Measurements from ENCODE around the gene KRTAP10-6. TPM values are rescaled to one million over a fixed set of nuclear protein-coding genes. Genes with fewer than 3 reads are reported as not detected.
"Not testable (repeated sequence)": the region's sequence is repeated elsewhere in the genome, so short reads cannot be mapped to it uniquely, and the experiment has no call there.

KRTAP10-6 gene
- total RNA-seq, 1 experiment from 2014 or later: not detected

DNA sequence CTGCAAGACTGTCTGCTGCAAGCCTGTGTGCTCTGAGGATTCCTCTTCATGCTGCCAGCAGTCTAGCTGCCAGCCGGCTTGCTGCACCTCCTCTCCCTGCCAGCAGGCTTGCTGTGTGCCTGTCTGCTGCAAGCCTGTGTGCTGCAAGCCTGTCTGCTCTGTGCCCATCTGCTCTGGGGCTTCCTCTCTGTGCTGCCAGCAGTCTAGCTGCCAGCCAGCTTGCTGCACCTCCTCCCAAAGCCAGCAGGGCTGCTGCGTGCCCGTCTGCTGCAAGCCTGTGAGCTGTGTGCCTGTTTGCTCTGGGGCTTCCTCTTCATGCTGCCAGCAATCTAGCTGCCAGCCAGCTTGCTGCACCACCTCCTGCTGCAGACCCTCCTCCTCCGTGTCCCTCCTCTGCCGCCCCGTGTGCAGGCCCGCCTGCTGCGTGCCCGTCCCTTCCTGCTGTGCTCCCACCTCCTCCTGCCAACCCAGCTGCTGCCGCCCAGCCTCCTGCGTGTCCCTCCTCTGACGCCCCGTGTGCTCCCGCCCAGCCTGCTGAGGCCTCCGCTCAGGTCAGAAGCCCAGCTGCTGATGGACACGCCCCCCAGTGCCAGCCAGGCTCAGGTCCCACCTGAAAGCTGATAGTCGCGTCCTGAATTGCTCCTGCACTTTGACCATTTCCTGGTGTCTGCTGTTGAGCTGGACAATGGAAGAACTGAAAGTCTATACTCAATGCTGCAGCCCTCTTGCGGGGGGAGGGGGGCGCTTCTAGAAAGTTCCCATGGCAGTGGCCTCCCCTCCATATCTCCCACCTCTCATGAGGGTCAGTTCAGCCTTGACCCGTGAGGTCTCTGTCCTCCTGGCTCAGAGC lies 17.6 kb downstream of the KRTAP10-6 start:
- ChIA-PET RAD21 (ENCODE audit: low non-redundant PET in 1 of 2, low total read pairs in 2 of 2, uncharacterized antibody in 2 of 2, unreplicated experiment in 2 of 2) (no interaction called here), POLR2A (no interaction called here), CTCF (no interaction called here)
- H3K27ac ChIP-seq (ENCODE audit: low read depth, low read length): no peak overlapping the region
- H3K4me3 ChIP-seq (replicated peaks in 1 of 2; ENCODE audit: low read depth in 1 of 2, low read length in 2 of 2): no peak overlapping the region
- H4K20me1 ChIP-seq (ENCODE audit: insufficient read depth): no peaks in the 10 kb centered on the region
- no peaks in the 10 kb centered on the region for H3K36me3 ChIP-seq (ENCODE audit: control insufficient read depth in 1 of 2, insufficient read depth in 2 of 2, low read length in 2 of 2)
- H3K9me2 ChIP-seq (ENCODE audit: insufficient read depth): no peaks in the 10 kb centered on the region
- no TSS peak for BruUV-seq (replicated peaks)
- peaks cover 0 to 3% of the 10 kb centered on the region in 2 experiments; a peak in 1 of 4 replicates for H3K4me1 ChIP-seq (ENCODE audit: control insufficient read depth in 1 of 2, insufficient read depth in 2 of 2, low read length in 2 of 2)
- no peaks in the 10 kb centered on the region for H3K79me2 ChIP-seq (ENCODE audit: insufficient read depth, low read length)
- intact Hi-C loops (cut with micrococcal nuclease): no loop called here
- no peak overlapping the region for H3K9ac ChIP-seq (ENCODE audit: low read length)
- H3K4me2 ChIP-seq (ENCODE audit: low read length): peak overlapping the region; percentile 23
- DNase-seq (ENCODE audit: low read depth, low spot score): no peak
- peaks cover 0 to 4% of the 10 kb centered on the region in 2 experiments; a peak in 2 of 4 replicates for H3K9me3 ChIP-seq (ENCODE audit: control insufficient read depth in 1 of 2, insufficient read depth in 1 of 2, low read depth in 1 of 2, low read length in 2 of 2)
- no peak overlapping the region for H2AFZ ChIP-seq (ENCODE audit: low read depth, low read length, poor library complexity, severe bottlenecking)
- ATAC-seq: peak; percentile 73
- H3K27me3 ChIP-seq (ENCODE audit: insufficient read depth, low read length): peaks cover 6% of the 10 kb centered on the region; the same call in 1 of the 2 replicates
- no peak for TF ChIP-seq EZH2 (IDR thresholded peaks at IDR 0.05)
- TF ChIP-seq, protein P1, sequence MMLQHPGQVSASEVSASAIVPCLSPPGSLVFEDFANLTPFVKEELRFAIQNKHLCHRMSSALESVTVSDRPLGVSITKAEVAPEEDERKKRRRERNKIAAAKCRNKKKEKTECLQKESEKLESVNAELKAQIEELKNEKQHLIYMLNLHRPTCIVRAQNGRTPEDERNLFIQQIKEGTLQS (IDR thresholded peaks at IDR 0.05): no peak
- TF ChIP-seq, protein P2, sequence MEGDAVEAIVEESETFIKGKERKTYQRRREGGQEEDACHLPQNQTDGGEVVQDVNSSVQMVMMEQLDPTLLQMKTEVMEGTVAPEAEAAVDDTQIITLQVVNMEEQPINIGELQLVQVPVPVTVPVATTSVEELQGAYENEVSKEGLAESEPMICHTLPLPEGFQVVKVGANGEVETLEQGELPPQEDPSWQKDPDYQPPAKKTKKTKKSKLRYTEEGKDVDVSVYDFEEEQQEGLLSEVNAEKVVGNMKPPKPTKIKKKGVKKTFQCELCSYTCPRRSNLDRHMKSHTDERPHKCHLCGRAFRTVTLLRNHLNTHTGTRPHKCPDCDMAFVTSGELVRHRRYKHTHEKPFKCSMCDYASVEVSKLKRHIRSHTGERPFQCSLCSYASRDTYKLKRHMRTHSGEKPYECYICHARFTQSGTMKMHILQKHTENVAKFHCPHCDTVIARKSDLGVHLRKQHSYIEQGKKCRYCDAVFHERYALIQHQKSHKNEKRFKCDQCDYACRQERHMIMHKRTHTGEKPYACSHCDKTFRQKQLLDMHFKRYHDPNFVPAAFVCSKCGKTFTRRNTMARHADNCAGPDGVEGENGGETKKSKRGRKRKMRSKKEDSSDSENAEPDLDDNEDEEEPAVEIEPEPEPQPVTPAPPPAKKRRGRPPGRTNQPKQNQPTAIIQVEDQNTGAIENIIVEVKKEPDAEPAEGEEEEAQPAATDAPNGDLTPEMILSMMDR (IDR thresholded peaks at IDR 0.05 in 2 of 3, conservative IDR thresholded peaks at IDR 0.05 in 1 of 3; ENCODE audit: borderline replicate concordance in 1 of 3, insufficient read depth in 1 of 3, low read depth in 2 of 3, low read length in 2 of 3): 0 out of 6 replicates have a peak, but pooled peaks of 1 of the 3 experiments have one; percentile 10

DNA sequence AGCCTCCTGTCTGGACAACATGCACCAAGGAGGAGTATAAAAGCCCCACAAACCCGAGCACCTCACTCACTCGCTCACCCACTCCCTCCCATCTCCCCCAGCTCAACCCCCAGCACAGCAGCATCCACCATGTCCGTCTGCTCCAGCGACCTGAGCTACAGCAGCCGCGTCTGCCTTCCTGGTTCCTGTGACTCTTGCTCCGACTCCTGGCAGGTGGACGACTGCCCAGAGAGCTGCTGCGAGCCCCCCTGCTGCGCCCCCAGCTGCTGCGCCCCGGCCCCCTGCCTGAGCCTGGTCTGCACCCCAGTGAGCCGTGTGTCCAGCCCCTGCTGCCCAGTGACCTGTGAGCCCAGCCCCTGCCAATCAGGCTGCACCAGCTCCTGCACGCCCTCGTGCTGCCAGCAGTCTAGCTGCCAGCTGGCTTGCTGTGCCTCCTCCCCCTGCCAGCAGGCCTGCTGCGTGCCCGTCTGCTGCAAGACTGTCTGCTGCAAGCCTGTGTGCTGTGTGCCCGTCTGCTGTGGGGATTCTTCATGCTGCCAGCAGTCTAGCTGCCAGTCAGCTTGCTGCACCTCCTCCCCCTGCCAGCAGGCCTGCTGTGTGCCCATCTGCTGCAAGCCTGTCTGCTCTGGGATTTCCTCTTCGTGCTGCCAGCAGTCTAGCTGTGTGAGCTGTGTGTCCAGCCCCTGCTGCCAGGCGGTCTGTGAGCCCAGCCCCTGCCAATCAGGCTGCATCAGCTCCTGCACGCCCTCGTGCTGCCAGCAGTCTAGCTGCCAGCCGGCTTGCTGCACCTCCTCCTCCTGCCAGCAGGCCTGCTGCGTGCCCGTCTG lies 18.5 kb downstream of the KRTAP10-6 start, which contains the start of gene KRTAP10-4:
KRTAP10-4 (plus strand) TSS at position 100 of the 827 bp plus-strand sequence; CDS start at position 130, 30 bp downstream.
- CTCF ChIA-PET; H4K20me1 ChIP-seq (ENCODE audit: insufficient read depth); DNase-seq (ENCODE audit: low read depth, low spot score); H3K27me3 ChIP-seq (ENCODE audit: insufficient read depth, low read length); H3K79me2 ChIP-seq (ENCODE audit: insufficient read depth, low read length); H3K9me2 ChIP-seq (ENCODE audit: insufficient read depth); intact Hi-C loops (cut with micrococcal nuclease); H3K9ac ChIP-seq (ENCODE audit: low read length); H3K27ac ChIP-seq (ENCODE audit: low read depth, low read length); RAD21 ChIA-PET (ENCODE audit: low non-redundant PET in 1 of 2, low total read pairs in 2 of 2, uncharacterized antibody in 2 of 2, unreplicated experiment in 2 of 2); H3K4me3 ChIP-seq (replicated peaks in 1 of 2; ENCODE audit: low read depth in 1 of 2, low read length in 2 of 2); H3K9me3 ChIP-seq (ENCODE audit: control insufficient read depth in 1 of 2, insufficient read depth in 1 of 2, low read depth in 1 of 2, low read length in 2 of 2); H3K36me3 ChIP-seq (ENCODE audit: control insufficient read depth in 1 of 2, insufficient read depth in 2 of 2, low read length in 2 of 2); H3K4me1 ChIP-seq (ENCODE audit: control insufficient read depth in 1 of 2, insufficient read depth in 2 of 2, low read length in 2 of 2); H2AFZ ChIP-seq (ENCODE audit: low read depth, low read length, poor library complexity, severe bottlenecking); BruUV-seq (replicated peaks); ATAC-seq; POLR2A ChIA-PET: not testable (repeated sequence)
- H3K4me2 ChIP-seq (ENCODE audit: low read length): peak within 1 kb of the TSS; percentile 23

Measured in HCT116 (cell line).